ENCODE results near the gene OR3A2. TPM values are rescaled to one million over a fixed set of nuclear protein-coding genes. Genes with fewer than 3 reads are reported as not detected.
"Not testable (repeated sequence)": the region's sequence is repeated elsewhere in the genome, so short reads cannot be mapped to it uniquely, and the experiment has no call there.

The OR3A2 gene
- polyA plus RNA-seq, 1 donor from 2014 or later = not detected

DNA sequence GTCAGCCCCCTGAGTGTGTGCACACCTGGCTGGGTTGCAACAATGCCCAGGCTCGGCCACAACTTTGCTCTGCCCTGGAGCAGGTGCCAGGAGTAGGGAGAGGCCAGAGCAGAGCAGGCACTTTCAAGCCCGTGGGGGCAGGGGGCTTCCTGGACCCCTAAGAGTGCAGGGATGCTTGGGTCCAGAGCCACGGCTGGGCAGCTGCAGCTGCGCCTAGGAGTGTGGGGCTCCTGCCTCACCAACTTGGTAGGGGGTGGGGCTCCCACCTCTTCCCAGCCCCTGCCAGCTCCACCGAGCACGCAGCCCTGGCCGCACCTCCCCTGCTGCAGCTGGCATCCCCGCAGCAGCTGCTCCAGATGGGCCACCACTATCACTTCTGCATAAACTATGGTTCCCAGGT, 7.8 kb downstream of the OR3A2 start:
- Histone ChIP-seq H3K27me3 (ENCODE audit: insufficient read depth, low read depth, low read length) (no peaks in the 10 kb centered on the region), H3K4me3 (ENCODE audit: low read length) (no peak overlapping the region), H3F3A (ENCODE audit: insufficient read depth, low read length, poor library complexity, severe bottlenecking) (no peaks in the 10 kb centered on the region), H3K36me3 (ENCODE audit: insufficient read depth, low read length) (no peaks in the 10 kb centered on the region), H2AFZ (ENCODE audit: low read depth, low read length) (no peak overlapping the region), H3K9me3 (ENCODE audit: low read length) (no peaks in the 10 kb centered on the region), H4K20me1 (ENCODE audit: insufficient read depth) (no peaks in the 10 kb centered on the region), H3K9ac (ENCODE audit: low read length) (no peak overlapping the region), H3K4me2 (ENCODE audit: low read length) (no peak overlapping the region), H3K27ac (ENCODE audit: low read length) (no peak overlapping the region), H3K79me2 (replicated peaks; ENCODE audit: insufficient read depth, low read length) (no peaks in the 10 kb centered on the region), H3K9me2 (ENCODE audit: insufficient read depth, low read length) (no peaks in the 10 kb centered on the region)
- TF ChIP-seq RAD21 (conservative IDR thresholded peaks at IDR 0.05) (no peak), EP300 (conservative IDR thresholded peaks at IDR 0.05; ENCODE audit: poor library complexity, severe bottlenecking) (no peak), TAF1 (IDR thresholded peaks at IDR 0.05; ENCODE audit: low read depth) (no peak)

DNA sequence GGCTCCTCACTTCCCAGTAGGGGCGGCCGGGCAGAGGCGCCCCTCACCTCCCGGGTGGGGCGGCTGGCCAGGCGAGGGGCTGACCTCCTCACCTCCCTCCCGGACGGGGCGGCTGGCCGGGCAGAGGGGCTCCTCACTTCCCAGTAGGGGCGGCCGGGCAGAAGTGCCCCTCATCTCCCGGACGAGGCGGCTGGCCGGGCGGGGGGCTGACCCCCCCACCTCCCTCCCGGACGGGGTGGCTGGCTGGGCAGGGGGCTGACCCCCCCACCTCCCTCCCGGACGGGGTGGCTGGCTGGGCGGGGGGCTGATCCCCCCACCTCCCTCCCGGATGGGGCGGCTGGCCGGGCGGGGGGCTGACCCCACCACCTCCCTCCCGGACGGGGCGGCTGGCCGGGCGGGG, 14.9 kb downstream of the OR3A2 start:
- H2AFZ ChIP-seq (ENCODE audit: low read depth, low read length); H4K20me1 ChIP-seq (ENCODE audit: insufficient read depth); H3K36me3 ChIP-seq (ENCODE audit: insufficient read depth, low read length); H3K4me3 ChIP-seq (ENCODE audit: low read length); H3K4me2 ChIP-seq (ENCODE audit: low read length); H3F3A ChIP-seq (ENCODE audit: insufficient read depth, low read length, poor library complexity, severe bottlenecking); H3K27ac ChIP-seq (ENCODE audit: low read length); H3K9ac ChIP-seq (ENCODE audit: low read length); H3K79me2 ChIP-seq (replicated peaks; ENCODE audit: insufficient read depth, low read length); H3K27me3 ChIP-seq (ENCODE audit: insufficient read depth, low read depth, low read length); H3K9me3 ChIP-seq (ENCODE audit: low read length); H3K9me2 ChIP-seq (ENCODE audit: insufficient read depth, low read length): not testable (repeated sequence)

DNA sequence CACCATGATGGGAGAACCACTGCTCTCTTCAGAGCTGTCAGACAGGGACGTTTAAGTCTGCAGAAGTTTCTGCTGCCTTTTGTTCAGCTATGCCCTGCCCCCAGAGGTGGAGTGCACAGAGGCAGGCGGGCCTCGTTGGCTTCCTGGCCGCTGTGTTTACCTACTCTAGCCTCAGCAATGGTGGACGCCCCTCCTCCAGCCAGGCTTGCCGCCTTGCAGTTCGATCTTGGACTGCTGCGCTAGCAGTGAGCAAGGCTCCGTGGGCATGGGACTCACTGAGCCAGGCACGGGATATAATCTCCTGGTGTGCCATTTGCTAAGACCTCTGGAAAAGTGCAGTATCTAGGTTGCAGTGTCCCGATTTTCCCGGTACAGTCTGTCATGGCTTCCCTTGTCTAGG, 43.3 kb downstream of the OR3A2 start:
- H3K27me3 ChIP-seq (ENCODE audit: insufficient read depth, low read depth, low read length); H3K79me2 ChIP-seq (replicated peaks; ENCODE audit: insufficient read depth, low read length); H3K4me2 ChIP-seq (ENCODE audit: low read length); H3K9me3 ChIP-seq (ENCODE audit: low read length); H3K4me3 ChIP-seq (ENCODE audit: low read length); H3K9ac ChIP-seq (ENCODE audit: low read length); H3F3A ChIP-seq (ENCODE audit: insufficient read depth, low read length, poor library complexity, severe bottlenecking); H3K36me3 ChIP-seq (ENCODE audit: insufficient read depth, low read length); H3K27ac ChIP-seq (ENCODE audit: low read length); H3K9me2 ChIP-seq (ENCODE audit: insufficient read depth, low read length); H4K20me1 ChIP-seq (ENCODE audit: insufficient read depth); H2AFZ ChIP-seq (ENCODE audit: low read depth, low read length): not testable (repeated sequence)

DNA sequence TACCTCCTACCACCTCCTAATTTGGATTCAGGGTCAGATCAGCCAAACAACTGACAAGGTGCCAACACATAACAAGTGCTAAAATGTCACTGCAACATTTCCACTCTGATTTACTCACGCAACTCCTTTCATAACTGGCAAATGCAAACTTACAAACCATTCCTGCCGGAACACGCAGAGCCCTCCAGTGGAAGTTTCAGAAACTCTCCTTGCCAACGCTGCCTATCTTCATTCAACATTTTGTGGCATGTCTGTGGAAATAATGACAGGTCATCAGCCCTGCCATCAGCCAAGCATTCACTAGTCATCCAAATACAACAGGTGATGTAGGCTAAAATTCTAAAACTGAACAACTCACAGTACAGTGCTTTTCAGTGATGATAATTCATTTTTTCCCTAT, 50.2 kb downstream of the OR3A2 start:
- TF ChIP-seq RAD21 (conservative IDR thresholded peaks at IDR 0.05) (no peak), TAF1 (IDR thresholded peaks at IDR 0.05; ENCODE audit: low read depth) (no peak), POLR2AphosphoS5 (IDR thresholded peaks at IDR 0.05) (no peak), EP300 (conservative IDR thresholded peaks at IDR 0.05; ENCODE audit: poor library complexity, severe bottlenecking) (no peak), EZH2 (IDR thresholded peaks at IDR 0.05; ENCODE audit: borderline replicate concordance, insufficient read depth, low read length, poor library complexity, severe bottlenecking) (no peak), MXI1 (conservative IDR thresholded peaks at IDR 0.05; ENCODE audit: poor library complexity, severe bottlenecking) (no peak), SMC3 (conservative IDR thresholded peaks at IDR 0.05; ENCODE audit: poor library complexity) (no peak)
- TF ChIP-seq, protein P1, sequence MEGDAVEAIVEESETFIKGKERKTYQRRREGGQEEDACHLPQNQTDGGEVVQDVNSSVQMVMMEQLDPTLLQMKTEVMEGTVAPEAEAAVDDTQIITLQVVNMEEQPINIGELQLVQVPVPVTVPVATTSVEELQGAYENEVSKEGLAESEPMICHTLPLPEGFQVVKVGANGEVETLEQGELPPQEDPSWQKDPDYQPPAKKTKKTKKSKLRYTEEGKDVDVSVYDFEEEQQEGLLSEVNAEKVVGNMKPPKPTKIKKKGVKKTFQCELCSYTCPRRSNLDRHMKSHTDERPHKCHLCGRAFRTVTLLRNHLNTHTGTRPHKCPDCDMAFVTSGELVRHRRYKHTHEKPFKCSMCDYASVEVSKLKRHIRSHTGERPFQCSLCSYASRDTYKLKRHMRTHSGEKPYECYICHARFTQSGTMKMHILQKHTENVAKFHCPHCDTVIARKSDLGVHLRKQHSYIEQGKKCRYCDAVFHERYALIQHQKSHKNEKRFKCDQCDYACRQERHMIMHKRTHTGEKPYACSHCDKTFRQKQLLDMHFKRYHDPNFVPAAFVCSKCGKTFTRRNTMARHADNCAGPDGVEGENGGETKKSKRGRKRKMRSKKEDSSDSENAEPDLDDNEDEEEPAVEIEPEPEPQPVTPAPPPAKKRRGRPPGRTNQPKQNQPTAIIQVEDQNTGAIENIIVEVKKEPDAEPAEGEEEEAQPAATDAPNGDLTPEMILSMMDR (IDR thresholded peaks at IDR 0.05; ENCODE audit: poor library complexity, severe bottlenecking) = no peak
- TF ChIP-seq, protein P2, sequence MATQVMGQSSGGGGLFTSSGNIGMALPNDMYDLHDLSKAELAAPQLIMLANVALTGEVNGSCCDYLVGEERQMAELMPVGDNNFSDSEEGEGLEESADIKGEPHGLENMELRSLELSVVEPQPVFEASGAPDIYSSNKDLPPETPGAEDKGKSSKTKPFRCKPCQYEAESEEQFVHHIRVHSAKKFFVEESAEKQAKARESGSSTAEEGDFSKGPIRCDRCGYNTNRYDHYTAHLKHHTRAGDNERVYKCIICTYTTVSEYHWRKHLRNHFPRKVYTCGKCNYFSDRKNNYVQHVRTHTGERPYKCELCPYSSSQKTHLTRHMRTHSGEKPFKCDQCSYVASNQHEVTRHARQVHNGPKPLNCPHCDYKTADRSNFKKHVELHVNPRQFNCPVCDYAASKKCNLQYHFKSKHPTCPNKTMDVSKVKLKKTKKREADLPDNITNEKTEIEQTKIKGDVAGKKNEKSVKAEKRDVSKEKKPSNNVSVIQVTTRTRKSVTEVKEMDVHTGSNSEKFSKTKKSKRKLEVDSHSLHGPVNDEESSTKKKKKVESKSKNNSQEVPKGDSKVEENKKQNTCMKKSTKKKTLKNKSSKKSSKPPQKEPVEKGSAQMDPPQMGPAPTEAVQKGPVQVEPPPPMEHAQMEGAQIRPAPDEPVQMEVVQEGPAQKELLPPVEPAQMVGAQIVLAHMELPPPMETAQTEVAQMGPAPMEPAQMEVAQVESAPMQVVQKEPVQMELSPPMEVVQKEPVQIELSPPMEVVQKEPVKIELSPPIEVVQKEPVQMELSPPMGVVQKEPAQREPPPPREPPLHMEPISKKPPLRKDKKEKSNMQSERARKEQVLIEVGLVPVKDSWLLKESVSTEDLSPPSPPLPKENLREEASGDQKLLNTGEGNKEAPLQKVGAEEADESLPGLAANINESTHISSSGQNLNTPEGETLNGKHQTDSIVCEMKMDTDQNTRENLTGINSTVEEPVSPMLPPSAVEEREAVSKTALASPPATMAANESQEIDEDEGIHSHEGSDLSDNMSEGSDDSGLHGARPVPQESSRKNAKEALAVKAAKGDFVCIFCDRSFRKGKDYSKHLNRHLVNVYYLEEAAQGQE (IDR thresholded peaks at IDR 0.05; ENCODE audit: borderline replicate concordance) = no peak
- H3K27ac ChIP-seq (ENCODE audit: low read length) = no peak overlapping the region
- no peaks in the 10 kb centered on the region for H3K9me2 ChIP-seq (ENCODE audit: insufficient read depth, low read length)
- no peak overlapping the region for H3K4me2 ChIP-seq (ENCODE audit: low read length)
- H2AFZ ChIP-seq (ENCODE audit: low read depth, low read length) = no peak overlapping the region
- no peaks in the 10 kb centered on the region for H3K79me2 ChIP-seq (replicated peaks; ENCODE audit: insufficient read depth, low read length)
- H3K4me3 ChIP-seq (ENCODE audit: low read length) = no peak overlapping the region
- H4K20me1 ChIP-seq (ENCODE audit: insufficient read depth) = no peaks in the 10 kb centered on the region
- no peak overlapping the region for H3K9ac ChIP-seq (ENCODE audit: low read length)
- H3K36me3 ChIP-seq (ENCODE audit: insufficient read depth, low read length) = no peaks in the 10 kb centered on the region
- no peaks in the 10 kb centered on the region for H3K27me3 ChIP-seq (ENCODE audit: insufficient read depth, low read depth, low read length)
- no peaks in the 10 kb centered on the region for H3F3A ChIP-seq (ENCODE audit: insufficient read depth, low read length, poor library complexity, severe bottlenecking)
- no peaks in the 10 kb centered on the region for H3K9me3 ChIP-seq (ENCODE audit: low read length)
